Stomach (tissue), 9 donors: Measurements from ENCODE around the gene CSRP1. TPM values are rescaled to one million over a fixed set of nuclear protein-coding genes. Genes with fewer than 3 reads are reported as not detected.
"Not testable (repeated sequence)": the region's sequence is repeated elsewhere in the genome, so short reads cannot be mapped to it uniquely, and the experiment has no call there.

Experiments
- DNase-seq, 2 donors: peaks; one replicate each; pipeline versions ENCODE4 v3.0.0 to v3.0.0-alpha.2; 2013 to 2019
- H3K27ac ChIP-seq, 5 donors: fragments of 200-600 bp in 4 of 5; sonication (generic) in 4 of 5; one replicate each; pipeline ENCODE4 v1.5.1; 2013 to 2019; ENCODE audit warnings: mild to moderate bottlenecking in 1 of 5, moderate library complexity in 1 of 5
- H3K27me3 ChIP-seq, 3 donors: fragments of 200-600 bp; sonication (generic); one replicate each; pipeline ENCODE4 v1.5.1; 2017 to 2019; ENCODE audit warnings: mixed run types in 1 of 3
- H3K36me3 ChIP-seq, 4 donors: fragments of 200-600 bp; sonication (generic); 1 replicate in 3 of 4; 2 replicates in 1 of 4; pipeline ENCODE4 v1.5.1; 2016 to 2019
- H3K4me1 ChIP-seq, 4 donors: fragments of 200-600 bp; sonication (generic); one replicate each; pipeline ENCODE4 v1.5.1; 2016 to 2019
- H3K4me3 ChIP-seq, 4 donors: fragments of 200-600 bp; sonication (generic) in 3 of 4; one replicate each; pipeline ENCODE4 v1.5.1; 2016 to 2019; ENCODE audit warnings: mild to moderate bottlenecking in 1 of 4
- H3K9me3 ChIP-seq, 4 donors: fragments of 200-600 bp; sonication (generic); one replicate each; pipeline ENCODE4 v1.5.1; 2016 to 2019
- EP300 ChIP-seq: sonication (generic); formaldehyde crosslinking; IDR thresholded peaks from one replicate; pipeline ENCODE4 v1.6.1; 2017; ENCODE audit warnings: antibody characterized with exemption
- POLR2A ChIP-seq, 4 donors: fragments of 450-650 bp; IDR thresholded peaks; one replicate each; pipeline ENCODE4 v1.6.1; 2016; ENCODE audit warnings: antibody characterized with exemption in 4 of 4, control low read depth in 2 of 4, mild to moderate bottlenecking in 1 of 4, moderate library complexity in 1 of 4
- POLR2AphosphoS5 ChIP-seq, 3 donors: sonication (generic); formaldehyde crosslinking; IDR thresholded peaks; one replicate each; pipeline ENCODE4 v1.6.1; 2016; ENCODE audit warnings: antibody characterized with exemption in 3 of 3
- WGBS, 5 donors: extraction: QIAGEN DNeasy Blood & Tissue Kit in 3 of 5; methylation state at CpG; one replicate each; pipeline versions ENCODE4 v1.1.5 to v1.1.7; 2013 to 2018; 5-methylcytosine and 5-hydroxymethylcytosine counted together
- intact Hi-C: fragments of 100-400 bp; cut with DNase I; formaldehyde crosslinking; loops from one replicate; pipeline ENCODE4 v1.15.1; 2023; ENCODE audit warnings: low total_unique reads
- polyA plus RNA-seq, 3 donors: library from polyadenylated mRNA; stranded (reverse); fragments of 200-250 nt; gene quantifications; one replicate each; pipeline ENCODE4 v1.2.3, GENCODE V29; 2013
- total RNA-seq, 5 donors: library from RNA; depleted of rRNA; stranded (reverse); fragments of >200 nt; gene quantifications; one replicate each; pipeline versions ENCODE4 v1.1.0 to v1.2.3, GENCODE V29; 2014 to 2016
- TF ChIP-seq, protein P1 (sequence below), 7 experiments: fragments of 450-650 bp in 4 of 7; fragments of 200-600 bp in 3 of 7; sonication (generic) in 3 of 7; IDR thresholded peaks; one replicate each; pipeline ENCODE4 v1.5.1; 2016 to 2019; ENCODE audit warnings: antibody characterized with exemption in 7 of 7, control low read depth in 2 of 7, mild to moderate bottlenecking in 1 of 7
- donor health status: healthy with polysubstance abuse.
- donor health status: Bipolar disorder and iron deficiency.
- donor health status: healthy.

The CSRP1 gene
- total and polyA plus RNA-seq, 8 donors, result 220 to 2,162 (median 528) TPM

DNA sequence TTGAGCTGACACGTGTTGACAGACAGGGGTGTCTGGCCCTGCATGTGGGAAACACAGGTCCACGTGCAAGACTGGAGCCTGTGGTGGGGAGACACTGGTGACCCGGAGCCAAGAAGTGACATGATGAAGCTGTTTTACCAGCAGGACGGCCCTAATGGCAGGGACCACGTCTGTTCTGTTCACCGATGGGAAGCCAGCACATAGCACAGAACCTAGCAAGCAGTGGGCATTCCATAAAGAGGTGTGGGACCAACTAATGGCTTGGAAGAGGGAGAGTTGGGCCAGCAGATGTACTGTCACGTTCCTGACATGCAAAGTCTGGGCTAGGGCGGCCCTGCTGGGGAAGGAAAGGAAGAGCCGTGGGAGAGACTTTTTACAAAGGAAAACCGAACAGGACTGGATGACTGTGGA lies 47.3 kb upstream of the CSRP1 start:
- TF ChIP-seq EP300, result no peak
- no peak for DNase-seq
- peak overlapping the region in 4 of 5 donors; percentile 6 to 69 (median 17) for H3K27ac ChIP-seq
- H3K9me3 ChIP-seq, result no peaks in the 10 kb centered on the region
- intact Hi-C loops, result loop anchor here (10.0 kb wide), 1 partner anchor 241 kb away; no protein-coding TSS in a partner anchor
- 57 to 66% (median 63%) methylated on average over 10 of the region's 10 CpGs for WGBS, 5 donors
- H3K4me3 ChIP-seq, result no peak overlapping the region
- H3K4me1 ChIP-seq, result peaks cover 0 to 39% (median 2%) of the 10 kb centered on the region in 4 donors
- H3K36me3 ChIP-seq, result no peaks in the 10 kb centered on the region
- H3K27me3 ChIP-seq, result no peaks in the 10 kb centered on the region

DNA sequence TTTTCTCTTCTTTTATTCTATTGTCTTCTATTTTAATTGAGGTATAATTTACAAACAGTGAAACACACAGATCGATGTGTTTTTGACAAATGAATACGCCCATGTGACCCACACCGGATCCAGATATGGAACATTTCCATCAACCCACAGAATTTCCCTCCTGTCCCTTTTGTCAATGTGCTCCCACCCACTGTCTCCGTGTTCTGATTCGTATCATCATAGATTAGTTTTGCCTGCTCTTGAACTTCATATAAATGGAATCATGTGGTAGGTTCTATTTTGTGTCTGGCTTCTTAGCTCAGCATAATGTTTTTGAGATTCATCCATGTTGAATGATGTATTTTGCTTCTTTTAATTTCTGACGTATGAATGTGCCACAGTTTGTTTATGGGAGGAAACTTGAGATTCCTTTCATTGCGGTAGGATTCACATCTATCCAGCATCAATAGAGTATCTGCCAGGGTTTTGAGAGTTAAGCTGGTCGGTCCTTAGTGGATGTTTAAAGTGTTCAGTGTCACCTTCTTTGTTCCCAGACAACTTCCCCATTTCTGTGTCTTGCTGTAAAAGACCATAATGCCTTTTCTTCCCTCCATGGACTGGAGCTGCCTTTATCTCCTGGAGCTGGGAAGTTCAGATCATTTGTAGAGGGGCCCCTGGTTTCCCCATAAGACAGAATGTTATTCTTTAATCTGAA lies 46.7 kb upstream of the CSRP1 start:
- 70 to 79% (median 75%) methylated on average over 8 of the region's 8 CpGs for WGBS, 5 donors
- intact Hi-C loops, result loop anchor here (10.0 kb wide), 1 partner anchor 241 kb away; no protein-coding TSS in a partner anchor
- Histone ChIP-seq H3K27ac (peak overlapping the region in 4 of 5 donors; percentile 23 to 69 (median 28)), H3K36me3 (no peaks in the 10 kb centered on the region), H3K4me3 (no peak overlapping the region), H3K4me1 (peaks cover 0 to 37% (median 2%) of the 10 kb centered on the region in 4 donors), H3K27me3 (no peaks in the 10 kb centered on the region), H3K9me3 (no peaks in the 10 kb centered on the region)
- DNase-seq, result no peak
- TF ChIP-seq POLR2AphosphoS5 (IDR thresholded peaks at IDR 0.05), result no peak
- TF ChIP-seq, protein P1, sequence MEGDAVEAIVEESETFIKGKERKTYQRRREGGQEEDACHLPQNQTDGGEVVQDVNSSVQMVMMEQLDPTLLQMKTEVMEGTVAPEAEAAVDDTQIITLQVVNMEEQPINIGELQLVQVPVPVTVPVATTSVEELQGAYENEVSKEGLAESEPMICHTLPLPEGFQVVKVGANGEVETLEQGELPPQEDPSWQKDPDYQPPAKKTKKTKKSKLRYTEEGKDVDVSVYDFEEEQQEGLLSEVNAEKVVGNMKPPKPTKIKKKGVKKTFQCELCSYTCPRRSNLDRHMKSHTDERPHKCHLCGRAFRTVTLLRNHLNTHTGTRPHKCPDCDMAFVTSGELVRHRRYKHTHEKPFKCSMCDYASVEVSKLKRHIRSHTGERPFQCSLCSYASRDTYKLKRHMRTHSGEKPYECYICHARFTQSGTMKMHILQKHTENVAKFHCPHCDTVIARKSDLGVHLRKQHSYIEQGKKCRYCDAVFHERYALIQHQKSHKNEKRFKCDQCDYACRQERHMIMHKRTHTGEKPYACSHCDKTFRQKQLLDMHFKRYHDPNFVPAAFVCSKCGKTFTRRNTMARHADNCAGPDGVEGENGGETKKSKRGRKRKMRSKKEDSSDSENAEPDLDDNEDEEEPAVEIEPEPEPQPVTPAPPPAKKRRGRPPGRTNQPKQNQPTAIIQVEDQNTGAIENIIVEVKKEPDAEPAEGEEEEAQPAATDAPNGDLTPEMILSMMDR (IDR thresholded peaks at IDR 0.05), result no peak
- no peak for TF ChIP-seq POLR2A (IDR thresholded peaks at IDR 0.05)
- TF ChIP-seq EP300, result no peak

DNA sequence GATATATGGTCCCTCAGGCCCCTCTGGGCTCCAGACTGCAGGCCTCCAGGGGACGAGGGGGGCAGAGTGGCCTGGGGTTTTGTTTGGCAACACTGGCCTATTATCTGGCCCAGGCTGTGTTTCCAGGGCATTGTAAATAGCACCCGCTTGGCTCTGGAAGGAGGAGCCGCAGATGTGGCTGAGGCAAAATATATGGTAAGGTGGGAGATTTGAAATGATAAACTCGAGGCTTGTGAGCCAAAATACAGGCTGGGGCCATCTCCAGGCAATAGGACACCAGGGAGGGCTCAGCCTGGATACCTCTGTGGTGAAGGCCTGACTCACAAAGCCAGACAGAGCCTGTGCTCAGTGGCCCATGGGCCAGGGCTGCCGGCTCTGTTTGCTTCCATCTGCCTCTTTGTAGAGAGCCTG lies 46.0 kb upstream of the CSRP1 start:
- no peak for TF ChIP-seq POLR2AphosphoS5 (IDR thresholded peaks at IDR 0.05)
- no peak for TF ChIP-seq EP300
- TF ChIP-seq, protein P1 (IDR thresholded peaks at IDR 0.05), result no peak
- no peak for TF ChIP-seq POLR2A (IDR thresholded peaks at IDR 0.05)
- Histone ChIP-seq H3K27me3 (no peaks in the 10 kb centered on the region), H3K9me3 (no peaks in the 10 kb centered on the region), H3K36me3 (no peaks in the 10 kb centered on the region), H3K27ac (peak overlapping the region in 3 of 5 donors; percentile 28 to 69 (median 28)), H3K4me1 (peaks cover 0 to 37% (median 2%) of the 10 kb centered on the region in 4 donors), H3K4me3 (no peak overlapping the region)
- no peak for DNase-seq
- intact Hi-C loops, result loop anchor here (10.0 kb wide), 1 partner anchor 242 kb away; no protein-coding TSS in a partner anchor
- WGBS, 5 donors, result 38 to 63% (median 52%) methylated on average over 4 to 5 of the region's 5 CpGs

DNA sequence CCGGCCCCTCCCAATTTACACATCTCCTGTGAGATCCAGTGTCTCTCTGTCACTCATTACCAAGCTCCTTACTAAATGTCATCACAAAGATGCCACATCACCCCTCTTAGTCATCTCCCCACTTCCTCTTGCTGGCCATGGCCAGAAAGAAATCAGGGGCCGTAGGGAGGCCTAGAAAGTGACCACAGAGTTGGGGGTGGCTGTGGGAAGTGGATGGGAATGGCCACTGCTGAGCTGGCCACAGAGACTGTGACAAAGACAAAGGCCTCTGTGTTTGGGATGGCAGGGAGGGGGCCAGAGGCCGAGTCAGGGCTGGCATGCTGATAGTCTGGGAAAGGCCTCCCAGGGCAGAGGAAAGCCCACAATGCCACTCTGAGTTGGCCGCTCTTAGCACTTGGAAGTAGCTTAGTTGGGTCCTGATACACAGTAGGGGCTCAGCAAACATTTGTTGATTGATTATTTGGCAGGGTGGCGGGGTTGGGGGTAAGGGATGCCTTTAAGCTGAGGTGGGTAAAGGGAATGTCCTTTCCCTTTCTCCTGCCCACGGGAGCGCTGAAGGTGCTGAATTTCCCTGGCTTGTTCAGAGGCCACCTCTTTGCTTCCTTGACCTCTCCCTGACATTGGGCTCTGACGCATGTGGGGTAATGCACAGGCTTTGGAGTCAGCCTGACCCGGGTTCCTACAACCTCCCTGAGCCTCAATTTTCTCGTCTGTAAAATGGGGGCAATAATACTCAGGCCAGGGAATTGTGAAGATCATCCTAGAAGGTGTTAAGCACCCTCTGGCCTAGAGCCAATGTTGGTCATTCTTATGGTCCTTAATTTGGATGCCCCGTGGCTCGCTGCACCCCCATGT lies 45.2 kb upstream of the CSRP1 start:
- Histone ChIP-seq H3K27ac (no peak overlapping the region), H3K4me1 (peaks cover 0 to 31% (median 2%) of the 10 kb centered on the region in 4 donors), H3K4me3 (no peak overlapping the region), H3K9me3 (no peaks in the 10 kb centered on the region), H3K27me3 (no peaks in the 10 kb centered on the region), H3K36me3 (no peaks in the 10 kb centered on the region)
- 76 to 88% (median 83%) methylated on average over 10 to 12 of the region's 12 CpGs for WGBS, 5 donors
- peak in 1 of 2 donors; percentile 38 for DNase-seq
- intact Hi-C loops, result loop anchor here (10.0 kb wide), 1 partner anchor 243 kb away; no protein-coding TSS in a partner anchor
- TF ChIP-seq EP300 (no peak), POLR2AphosphoS5 (IDR thresholded peaks at IDR 0.05) (no peak), POLR2A (IDR thresholded peaks at IDR 0.05) (no peak)

DNA sequence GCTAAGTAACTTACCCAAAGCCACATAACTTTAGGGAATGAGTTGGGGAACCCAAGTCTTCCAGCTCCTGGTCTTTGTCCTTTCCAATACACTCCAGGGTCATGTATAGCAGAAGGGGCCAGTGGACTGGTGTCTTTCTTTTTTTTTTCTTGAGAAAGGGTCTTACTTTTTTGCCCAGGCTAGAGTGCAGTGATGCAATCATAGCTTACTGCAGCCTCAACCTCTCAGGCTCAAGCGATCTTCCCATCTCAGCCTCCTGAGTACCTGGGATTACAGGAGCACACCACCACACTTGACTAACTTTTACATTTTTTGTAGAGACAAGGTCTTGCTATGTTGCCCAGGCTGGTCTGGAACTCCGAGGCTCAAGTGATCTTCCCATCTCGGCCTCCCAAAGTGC lies 44.2 kb upstream of the CSRP1 start:
- TF ChIP-seq, protein P1 (IDR thresholded peaks at IDR 0.05), result no peak
- TF ChIP-seq POLR2A (IDR thresholded peaks at IDR 0.05) (no peak), POLR2AphosphoS5 (IDR thresholded peaks at IDR 0.05) (no peak), EP300 (no peak)
- H3K36me3 ChIP-seq, result no peaks in the 10 kb centered on the region
- 81 to 97% (median 89%) methylated on average over 3 of the region's 3 CpGs for WGBS, 5 donors
- peaks cover 0 to 22% (median 2%) of the 10 kb centered on the region in 4 donors for H3K4me1 ChIP-seq
- H3K4me3 ChIP-seq, result no peak overlapping the region
- intact Hi-C loops, result loop anchor here (10.0 kb wide), 1 partner anchor 244 kb away; no protein-coding TSS in a partner anchor
- H3K27me3 ChIP-seq, result no peaks in the 10 kb centered on the region
- no peak for DNase-seq
- no peaks in the 10 kb centered on the region for H3K9me3 ChIP-seq
- no peak overlapping the region for H3K27ac ChIP-seq

DNA sequence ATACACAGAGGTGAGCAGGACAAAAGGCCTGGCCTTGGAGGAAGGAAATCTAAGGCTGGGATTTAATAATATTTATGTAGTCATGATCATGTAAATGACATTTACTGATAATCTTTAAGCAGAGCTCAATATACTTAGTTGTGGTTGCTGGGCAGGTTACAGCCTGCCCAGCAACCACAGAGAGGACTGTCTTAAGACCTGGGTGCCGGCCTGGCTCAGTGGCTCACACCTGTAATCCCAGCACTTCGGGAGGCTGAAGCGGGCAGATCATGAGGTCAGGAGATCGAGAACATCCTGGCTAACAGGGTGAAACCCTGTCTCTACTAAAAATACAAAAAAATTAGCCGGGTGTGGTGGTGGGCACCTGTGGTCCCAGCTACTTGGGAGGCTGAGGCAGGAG lies 42.6 kb upstream of the CSRP1 start:
- H3K36me3 ChIP-seq, H3K9me3 ChIP-seq, H3K27me3 ChIP-seq, H3K27ac ChIP-seq, DNase-seq, H3K4me3 ChIP-seq, intact Hi-C loops: not testable (repeated sequence)
- peaks cover 0 to 22% (median 2%) of the 10 kb centered on the region in 4 donors for H3K4me1 ChIP-seq
- 88 to 95% (median 93%) methylated on average over 5 of the region's 5 CpGs for whole genome bisulfite sequencing, 5 donors
